HEK293 (cell line): ENCODE results near the gene IL1RL2.

Experiments used
- CTCF ChIA-PET: fragments of 350-600 bp; formaldehyde crosslinking; extraction: SDS; loops from one replicate; lab custom pipeline; 2021; ENCODE audit warnings: antibody characterized with exemption; lab: Yijun Ruan, JAX
- POLR2A ChIA-PET: fragments of 300-600 bp; formaldehyde crosslinking; extraction: SDS; loops from one replicate; lab custom pipeline; 2020; ENCODE audit warnings: antibody characterized with exemption, inconsistent platforms; lab: Yijun Ruan, JAX
- H3K27ac ChIP-seq: fragments of 200-500 bp; sonication (Bioruptor generic); 2 replicates; pipeline ENCODE4 v1.5.1; 2014; ENCODE audit warnings: low read depth, low read length, control low read depth, inconsistent platforms; ENCODE audit errors: extremely low read depth
- H3K36me3 ChIP-seq, 2 experiments: fragments of 200-500 bp in 1 of 2; sonication (Bioruptor generic) in 1 of 2; 1 replicate in 1 of 2; 2 replicates in 1 of 2; pipeline ENCODE4 v1.5.1; 2014 to 2017; ENCODE audit warnings: inconsistent platforms in 2 of 2, low read length in 2 of 2; ENCODE audit not compliant: control insufficient read depth in 2 of 2, insufficient read depth in 1 of 2
- H3K4me1 ChIP-seq: fragments of 200-500 bp; sonication (Bioruptor generic); 2 replicates; pipeline ENCODE4 v1.5.1; 2014; ENCODE audit warnings: mild to moderate bottlenecking, low read length, inconsistent platforms; ENCODE audit not compliant: control insufficient read depth, insufficient read depth
- H3K4me3 ChIP-seq: 2 replicates; pipeline ENCODE4 v1.5.1; 2011; ENCODE audit warnings: low read depth, mild to moderate bottlenecking, control low read depth, low read length, moderate library complexity
- H3K9me3 ChIP-seq: fragments of 200-500 bp; sonication (Bioruptor generic); 2 replicates; pipeline ENCODE4 v1.5.1; 2014; ENCODE audit warnings: low read depth, low read length, inconsistent platforms; ENCODE audit not compliant: control insufficient read depth, insufficient read depth
- HOXA7 ChIP-seq: sonication (generic); formaldehyde crosslinking; IDR thresholded peaks from 2 replicates; pipeline ENCODE4 v1.8.1; 2022; ENCODE audit warnings: missing genetic modification reagents, borderline replicate concordance
- IKZF3 ChIP-seq: fragments of 450-650 bp; IDR thresholded peaks from 2 replicates; pipeline ENCODE4 v1.5.0; 2018; ENCODE audit warnings: missing biosample characterization, mild to moderate bottlenecking, missing genetic modification characterization, moderate library complexity
- KLF1 ChIP-seq: fragments of 450-650 bp; formaldehyde crosslinking; IDR thresholded peaks from 2 replicates; pipeline ENCODE4 v1.5.1; 2016; ENCODE audit warnings: missing biosample characterization, missing genetic modification characterization
- MZF1 ChIP-seq: fragments of 450-650 bp; formaldehyde crosslinking; IDR thresholded peaks from 2 replicates; pipeline ENCODE4 v1.5.1; 2017; ENCODE audit warnings: missing biosample characterization, missing genetic modification characterization, borderline replicate concordance
- WT1 ChIP-seq: fragments of 450-650 bp; formaldehyde crosslinking; IDR thresholded peaks from 2 replicates; pipeline ENCODE4 v1.5.1; 2016; ENCODE audit warnings: missing biosample characterization, missing genetic modification characterization
- YY1 ChIP-seq: fragments of 450-650 bp; formaldehyde crosslinking; IDR thresholded peaks from 2 replicates; pipeline ENCODE4 v1.5.1; 2018; ENCODE audit warnings: missing biosample characterization, missing genetic modification characterization
- ZBTB1 ChIP-seq: fragments of 450-650 bp; formaldehyde crosslinking; IDR thresholded peaks from 2 replicates; pipeline ENCODE4 v1.5.1; 2016; ENCODE audit warnings: missing biosample characterization, missing genetic modification characterization
- ZBTB20 ChIP-seq: fragments of 450-650 bp; formaldehyde crosslinking; IDR thresholded peaks from 2 replicates; pipeline ENCODE4 v1.5.1; 2016; ENCODE audit warnings: missing biosample characterization, missing genetic modification characterization
- ZBTB7A ChIP-seq: fragments of 450-650 bp; formaldehyde crosslinking; IDR thresholded peaks from 2 replicates; pipeline ENCODE4 v1.5.1; 2016; ENCODE audit warnings: low read depth, missing biosample characterization, missing genetic modification characterization
- ZFP41 ChIP-seq: fragments of 450-650 bp; formaldehyde crosslinking; IDR thresholded peaks from 2 replicates; pipeline ENCODE4 v1.5.1; 2016; ENCODE audit warnings: missing biosample characterization, missing genetic modification characterization, borderline replicate concordance
- ZIC2 ChIP-seq: fragments of 450-650 bp; formaldehyde crosslinking; IDR thresholded peaks from 2 replicates; pipeline ENCODE4 v1.5.1; 2016; ENCODE audit warnings: missing biosample characterization, missing genetic modification characterization
- ZNF114 ChIP-seq: fragments of 450-650 bp; formaldehyde crosslinking; IDR thresholded peaks from 2 replicates; pipeline ENCODE4 v1.5.0; 2017; ENCODE audit warnings: missing biosample characterization, missing genetic modification characterization
- ZNF24 ChIP-seq: fragments of 450-650 bp; formaldehyde crosslinking; IDR thresholded peaks from 2 replicates; pipeline ENCODE4 v1.5.1; 2016; ENCODE audit warnings: missing biosample characterization, missing genetic modification characterization
- ZNF311 ChIP-seq: fragments of 450-650 bp; formaldehyde crosslinking; IDR thresholded peaks from 2 replicates; pipeline ENCODE4 v1.5.1; 2017; ENCODE audit warnings: missing biosample characterization, missing genetic modification characterization, borderline replicate concordance
- ZNF362 ChIP-seq: fragments of 450-650 bp; formaldehyde crosslinking; IDR thresholded peaks from 2 replicates; pipeline ENCODE4 v1.5.1; 2016; ENCODE audit warnings: missing biosample characterization, missing genetic modification characterization
- ZNF473 ChIP-seq: fragments of 450-650 bp; formaldehyde crosslinking; IDR thresholded peaks from 2 replicates; pipeline ENCODE4 v1.5.1; 2017; ENCODE audit warnings: missing biosample characterization, missing genetic modification characterization
- ZNF548 ChIP-seq: fragments of 450-650 bp; formaldehyde crosslinking; IDR thresholded peaks from 2 replicates; pipeline ENCODE4 v1.5.1; 2016; ENCODE audit warnings: missing biosample characterization, missing genetic modification characterization
- ZNF549 ChIP-seq: fragments of 450-650 bp; IDR thresholded peaks from 2 replicates; pipeline ENCODE4 v1.5.1; 2018; ENCODE audit warnings: missing biosample characterization, missing genetic modification characterization, mild to moderate bottlenecking, inconsistent platforms, moderate library complexity
- ZNF560 ChIP-seq: fragments of 450-650 bp; formaldehyde crosslinking; IDR thresholded peaks from 2 replicates; pipeline ENCODE4 v1.5.1; 2017; ENCODE audit warnings: missing biosample characterization, missing genetic modification characterization, borderline replicate concordance
- ZNF645 ChIP-seq: fragments of 450-650 bp; formaldehyde crosslinking; IDR thresholded peaks from 2 replicates; pipeline ENCODE4; 2016; ENCODE audit warnings: missing biosample characterization, missing genetic modification characterization
- ZNF701 ChIP-seq: fragments of 450-650 bp; formaldehyde crosslinking; IDR thresholded peaks from 2 replicates; pipeline ENCODE4 v1.5.1; 2016; ENCODE audit warnings: missing biosample characterization, missing genetic modification characterization
- ZNF707 ChIP-seq: fragments of 450-650 bp; formaldehyde crosslinking; IDR thresholded peaks from 2 replicates; pipeline ENCODE4 v1.5.1; 2016; ENCODE audit warnings: missing biosample characterization, missing genetic modification characterization
- ZNF785 ChIP-seq: fragments of 450-650 bp; formaldehyde crosslinking; IDR thresholded peaks from 2 replicates; pipeline ENCODE4 v1.5.1; 2016; ENCODE audit warnings: missing biosample characterization, missing genetic modification characterization
- ZNF843 ChIP-seq: fragments of 450-650 bp; formaldehyde crosslinking; IDR thresholded peaks from 2 replicates; pipeline ENCODE4 v1.5.1; 2016; ENCODE audit warnings: missing biosample characterization, missing genetic modification characterization
- ZSCAN16 ChIP-seq: fragments of 450-650 bp; formaldehyde crosslinking; IDR thresholded peaks from 2 replicates; pipeline ENCODE4 v1.5.1; 2016; ENCODE audit warnings: missing biosample characterization, missing genetic modification characterization

Gene IL1RL2

GRCh38 chr2:102245266-102246151 is 58.7 kb downstream of the IL1RL2 start:
- no peaks in the 10 kb centered on the region for H3K9me3 ChIP-seq
- H3K4me3 ChIP-seq: no peak overlapping the region
- no peaks in the 10 kb centered on the region for H3K4me1 ChIP-seq
- H3K27ac ChIP-seq: no peak overlapping the region
- POLR2A ChIA-PET: no interaction called here
- H3K36me3 ChIP-seq: no peaks in the 10 kb centered on the region
- CTCF ChIA-PET: no interaction called here
- TF ChIP-seq ZNF701 (tag by site-specific recombination) (no peak), ZNF311 (tag by site-specific recombination) (no peak), ZNF785 (tag by site-specific recombination) (no peak), ZNF473 (tag by site-specific recombination) (no peak), ZBTB20 (tag by site-specific recombination) (no peak), ZFP41 (no peak), WT1 (tag by site-specific recombination) (no peak), ZNF362 (tag by site-specific recombination) (no peak), ZSCAN16 (no peak), KLF1 (tag by site-specific recombination) (no peak), ZIC2 (tag by site-specific recombination) (no peak), ZNF114 (tag by site-specific recombination) (no peak)

- ChIA-PET CTCF (no interaction called here), POLR2A (no interaction called here)
- Histone ChIP-seq H3K27ac (no peak overlapping the region), H3K4me3 (no peak overlapping the region), H3K4me1 (no peaks in the 10 kb centered on the region), H3K9me3 (no peaks in the 10 kb centered on the region), H3K36me3 (no peaks in the 10 kb centered on the region)
- TF ChIP-seq ZNF560 (tag by site-specific recombination): no peak
- no peak for TF ChIP-seq ZIC2 (tag by site-specific recombination)
- no peak for TF ChIP-seq MZF1 (tag by site-specific recombination)
- TF ChIP-seq ZBTB7A: no peak
- TF ChIP-seq ZNF548 (tag by site-specific recombination): no peak
- no peak for TF ChIP-seq ZNF707
- no peak for TF ChIP-seq HOXA7 (CRISPR knock-in tag)
- no peak for TF ChIP-seq ZNF114 (tag by site-specific recombination)
- no peak for TF ChIP-seq ZBTB1 (tag by site-specific recombination)
- TF ChIP-seq ZNF645 (tag by site-specific recombination): no peak
- TF ChIP-seq ZNF24 (tag by site-specific recombination): no peak
- no peak for TF ChIP-seq IKZF3 (tag by site-specific recombination)
- TF ChIP-seq YY1 (tag by site-specific recombination): no peak
- TF ChIP-seq ZNF549 (tag by site-specific recombination): no peak
- TF ChIP-seq ZNF843 (tag by site-specific recombination): no peak
Measured at GRCh38 chr2:102250278-102250821, 63.5 kb downstream of the IL1RL2 start.
